K562 (cell line): ENCODE data around the gene LMBR1L. TPM values are rescaled to one million over a fixed set of nuclear protein-coding genes. Genes with fewer than 3 reads are reported as not detected.

Experiments used
- ADNP ChIP-seq: fragments of 200-800 bp; sonication (Bioruptor generic); IDR thresholded peaks from 2 replicates; pipeline ENCODE4 v1.6.1; 2016; ENCODE audit warnings: missing genetic modification characterization, missing compliant biosample characterization
- CHCHD3 ChIP-seq: fragments of 250-450 bp; sonication (Bioruptor Pico); IDR thresholded peaks from 2 replicates; pipeline ENCODE4 v2.1.2; 2022; ENCODE audit warnings: mild to moderate bottlenecking
- ERF ChIP-seq: fragments of 450-650 bp; formaldehyde crosslinking; IDR thresholded peaks from 2 replicates; pipeline ENCODE4 v1.4.0; 2020; ENCODE audit warnings: mild to moderate bottlenecking, mixed read lengths
- EWSR1 ChIP-seq: fragments of 450-650 bp; IDR thresholded peaks from 2 replicates; pipeline ENCODE4 v1.6.1; 2018; ENCODE audit warnings: borderline replicate concordance, mild to moderate bottlenecking, low read depth, moderate library complexity; ENCODE audit not compliant: partially characterized antibody
- HBP1 ChIP-seq: fragments of 450-650 bp; formaldehyde crosslinking; IDR thresholded peaks from 2 replicates; pipeline ENCODE4 v1.4.0; 2022; ENCODE audit warnings: missing genetic modification characterization
- ID3 ChIP-seq, 2 experiments: fragments of 250-450 bp in 1 of 2; fragments of 450-650 bp in 1 of 2; sonication (Bioruptor Pico) in 1 of 2; IDR thresholded peaks; 2 replicates each; pipeline versions ENCODE4 v1.6.1 to v1.8.0; 2016 to 2021; ENCODE audit warnings: mild to moderate bottlenecking in 2 of 2, moderate library complexity in 2 of 2, missing compliant biosample characterization in 1 of 2, missing genetic modification characterization in 1 of 2
- OTX1 ChIP-seq: fragments of 450-650 bp; formaldehyde crosslinking; IDR thresholded peaks from 2 replicates; pipeline ENCODE4 v1.4.0; 2022; ENCODE audit warnings: mild to moderate bottlenecking
- PHF20 ChIP-seq: fragments of 450-650 bp; IDR thresholded peaks from 2 replicates; pipeline ENCODE4 v1.6.1; 2018; ENCODE audit not compliant: partially characterized antibody
- PURB ChIP-seq: sonication (generic); formaldehyde crosslinking; IDR thresholded peaks from 2 replicates; pipeline ENCODE4 v1.9.0; 2021; ENCODE audit warnings: low read depth, mild to moderate bottlenecking, missing genetic modification reagents
- RREB1 ChIP-seq: fragments of 250-450 bp; sonication (Bioruptor Pico); IDR thresholded peaks from 2 replicates; pipeline ENCODE4 v1.4.0; 2020
- ZBTB34 ChIP-seq: fragments of 250-450 bp; sonication (Bioruptor Pico); IDR thresholded peaks from 2 replicates; pipeline ENCODE4 v1.8.0; 2021; ENCODE audit warnings: mild to moderate bottlenecking, moderate library complexity
- polyA plus RNA-seq, 8 experiments: library from polyadenylated mRNA; depleted of rRNA in 4 of 8; stranded (reverse) in 5 of 8; unstranded in 3 of 8; fragments of >200 nt; fragmentation: Nextera tagmentation in 2 of 8; fragmentation: Illumina TruSeq in 1 of 8; extraction: Ambion mirVana in 2 of 8; extraction: Trizol in 1 of 8; gene quantifications; 2 replicates each; pipeline versions ENCODE4 v1.2.1 to v1.2.3, GENCODE V29; 2011 to 2014; ENCODE audit warnings: inconsistent platforms in 1 of 8, missing spikeins in 1 of 8
- total RNA-seq, 7 experiments: library from RNA; depleted of rRNA in 6 of 7; stranded (reverse); fragments of >200 nt in 6 of 7; fragmentation: Illumina TruSeq in 2 of 7; extraction: Trizol in 2 of 7; gene quantifications; 2 replicates each; pipeline versions ENCODE4 v1.2.1 to v1.2.3, GENCODE V29; 2011 to 2021; ENCODE audit warnings: low replicate concordance in 1 of 7
- TF ChIP-seq, protein P1 (sequence below): sonication (generic); IDR thresholded peaks from 2 replicates; pipeline ENCODE4 v1.6.1; 2016

LMBR1L gene
- total and polyA plus RNA-seq, 9 of the 15 experiments (the other 6 are each of a cell fraction or from before 2014, with no cell fraction given) = 2.5 to 57.0 (median 31.1) TPM

- no peak for TF ChIP-seq HBP1 (CRISPR knock-in tag)
- TF ChIP-seq ID3 (CRISPR knock-in tag; IDR thresholded peaks at IDR 0.05) = no peak
- peak; percentile 72; the same call in 1 of the 2 replicates for TF ChIP-seq ID3 (tag; IDR thresholded peaks at IDR 0.05)
- TF ChIP-seq EWSR1 = no peak
- TF ChIP-seq PURB = no peak
- TF ChIP-seq, protein P1, sequence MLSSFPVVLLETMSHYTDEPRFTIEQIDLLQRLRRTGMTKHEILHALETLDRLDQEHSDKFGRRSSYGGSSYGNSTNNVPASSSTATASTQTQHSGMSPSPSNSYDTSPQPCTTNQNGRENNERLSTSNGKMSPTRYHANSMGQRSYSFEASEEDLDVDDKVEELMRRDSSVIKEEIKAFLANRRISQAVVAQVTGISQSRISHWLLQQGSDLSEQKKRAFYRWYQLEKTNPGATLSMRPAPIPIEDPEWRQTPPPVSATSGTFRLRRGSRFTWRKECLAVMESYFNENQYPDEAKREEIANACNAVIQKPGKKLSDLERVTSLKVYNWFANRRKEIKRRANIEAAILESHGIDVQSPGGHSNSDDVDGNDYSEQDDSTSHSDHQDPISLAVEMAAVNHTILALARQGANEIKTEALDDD = no peak
- TF ChIP-seq RREB1 (CRISPR knock-in tag) = no peak
- no peak for TF ChIP-seq OTX1 (CRISPR knock-in tag)
- peak; percentile 25 for TF ChIP-seq PHF20
- no peak for TF ChIP-seq CHCHD3 (CRISPR knock-in tag)
- no peak for TF ChIP-seq ERF (CRISPR knock-in tag)
- TF ChIP-seq ZBTB34 = no peak
- TF ChIP-seq ADNP (tag) = no peak
Observed at GRCh38 chr12:49089821-49090773, 20.6 kb downstream of the LMBR1L start (continued).
